Measurements from ENCODE around the gene ABLIM3.

The ABLIM3 gene

DNA sequence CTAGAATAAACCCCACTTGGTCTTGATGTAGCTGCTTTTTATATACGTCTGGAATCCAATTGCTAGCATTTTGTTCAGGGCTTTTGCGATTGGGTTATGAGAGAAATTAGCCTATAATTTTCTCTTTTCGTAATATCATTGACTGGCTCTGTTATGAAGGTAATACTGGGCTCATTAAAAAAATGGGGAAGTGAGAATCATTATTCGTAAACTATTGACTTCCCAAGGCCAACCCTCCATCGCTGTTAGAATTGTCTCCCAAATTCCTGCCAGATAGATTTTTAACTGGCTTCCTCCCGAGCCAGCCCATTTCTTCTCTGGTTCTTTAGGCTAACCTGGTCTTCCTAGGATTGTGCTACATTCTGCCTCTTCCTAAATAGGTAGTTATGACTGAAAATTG lies 168.1 kb downstream of the ABLIM3 start:
- DNase-seq (ENCODE audit: low read depth in 3 of 3): no peak

Measured in stimulated activated CD4-positive, alpha-beta T cell treated with anti-CD3 and anti-CD28 coated beads, TNF-alpha, amount 100 ng/mL, for 48 hours (primary cell).